Activated T-helper 1 cell treated with anti-CD3 and anti-CD28 coated beads, Interleukin-12 subunit alpha, Interleukin-12 subunit beta, Interleukin-2, Interleukin-4 antibody, amounts not matched to agents 30 ng/mL and 10 ng/mL and 1 ng/mL, durations not matched to agents 14 hours and 24 hours and 36 hours (primary cell): ENCODE measurements around the gene NCK2. TPM values are rescaled to one million over a fixed set of nuclear protein-coding genes. Genes with fewer than 3 reads are reported as not detected.
A peak's percentile ranks its signal among the peaks of the same experiment; 100 is the strongest.

Source experiments
- DNase-seq: peaks from one replicate; pipeline ENCODE4 v3.0.0; 2021; ENCODE audit warnings: low spot score
- H3K27ac Mint-ChIP-seq: one replicate; pipeline ENCODE4 v1.8.0; 2021; ENCODE audit warnings: mild to moderate bottlenecking, mixed read lengths
- H3K27me3 Mint-ChIP-seq: one replicate; pipeline ENCODE4 v1.8.0; 2022; ENCODE audit warnings: mild to moderate bottlenecking, moderate library complexity, mixed read lengths; ENCODE audit not compliant: insufficient read depth
- H3K36me3 Mint-ChIP-seq: one replicate; pipeline ENCODE4 v1.8.0; 2021; ENCODE audit warnings: low read depth, mixed read lengths
- H3K4me1 Mint-ChIP-seq: one replicate; pipeline ENCODE4 v1.8.0; 2021; ENCODE audit warnings: low read depth, mixed read lengths
- H3K4me3 Mint-ChIP-seq: one replicate; pipeline ENCODE4 v1.8.0; 2021; ENCODE audit warnings: mild to moderate bottlenecking, moderate library complexity, mixed read lengths
- H3K9me3 Mint-ChIP-seq: one replicate; pipeline ENCODE4 v1.8.0; 2021; ENCODE audit warnings: mixed read lengths
- intact Hi-C: fragments of 100-400 bp; cut with micrococcal nuclease; formaldehyde crosslinking; loops from one replicate; pipeline ENCODE4 v1.15.1; 2024
- total RNA-seq: library from RNA; stranded (reverse); gene quantifications from 2 replicates; pipeline ENCODE4 v1.2.3, GENCODE V29; 2022

The NCK2 gene
- total RNA-seq, 1 donor from 2014 or later, result 79.9 TPM

DNA sequence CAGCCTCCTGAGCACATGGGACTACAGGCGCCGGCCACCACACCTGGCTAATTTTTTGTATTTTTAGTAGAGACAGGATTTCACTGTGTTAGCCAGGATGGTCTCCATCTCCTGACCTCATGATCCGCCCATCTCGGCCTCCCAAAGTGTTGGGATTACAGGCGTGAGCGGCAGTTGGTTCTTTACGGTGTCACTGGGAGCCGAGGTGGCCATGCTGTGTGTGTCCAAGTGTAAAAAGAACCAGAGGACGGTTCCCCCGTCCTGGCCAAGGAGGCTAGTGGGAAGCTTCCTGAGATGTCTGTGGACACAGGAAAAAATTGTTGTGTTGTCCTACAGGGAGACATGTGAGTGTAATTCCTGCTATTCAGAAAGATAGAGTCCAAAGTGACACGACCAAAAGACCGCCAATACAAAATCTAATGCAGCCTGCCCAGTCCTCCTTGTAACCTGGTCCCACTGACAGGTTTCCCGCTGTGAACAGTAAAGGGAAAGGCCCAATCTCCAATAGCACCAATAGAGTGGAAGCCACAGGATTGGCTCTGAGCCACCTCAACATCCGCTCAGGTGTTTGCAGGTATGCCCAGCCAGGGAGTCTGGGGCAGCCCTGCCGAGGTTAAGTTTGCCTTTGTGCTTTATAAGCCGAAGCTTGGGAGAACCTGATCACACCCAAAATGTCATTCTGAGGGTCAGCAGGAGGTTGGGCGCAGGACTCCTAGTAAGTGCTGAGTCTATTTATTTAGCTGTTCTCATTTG is 40.6 kb downstream of the NCK2 start:
- H3K27me3 Mint-ChIP-seq, result no peaks in the 10 kb centered on the region

DNA sequence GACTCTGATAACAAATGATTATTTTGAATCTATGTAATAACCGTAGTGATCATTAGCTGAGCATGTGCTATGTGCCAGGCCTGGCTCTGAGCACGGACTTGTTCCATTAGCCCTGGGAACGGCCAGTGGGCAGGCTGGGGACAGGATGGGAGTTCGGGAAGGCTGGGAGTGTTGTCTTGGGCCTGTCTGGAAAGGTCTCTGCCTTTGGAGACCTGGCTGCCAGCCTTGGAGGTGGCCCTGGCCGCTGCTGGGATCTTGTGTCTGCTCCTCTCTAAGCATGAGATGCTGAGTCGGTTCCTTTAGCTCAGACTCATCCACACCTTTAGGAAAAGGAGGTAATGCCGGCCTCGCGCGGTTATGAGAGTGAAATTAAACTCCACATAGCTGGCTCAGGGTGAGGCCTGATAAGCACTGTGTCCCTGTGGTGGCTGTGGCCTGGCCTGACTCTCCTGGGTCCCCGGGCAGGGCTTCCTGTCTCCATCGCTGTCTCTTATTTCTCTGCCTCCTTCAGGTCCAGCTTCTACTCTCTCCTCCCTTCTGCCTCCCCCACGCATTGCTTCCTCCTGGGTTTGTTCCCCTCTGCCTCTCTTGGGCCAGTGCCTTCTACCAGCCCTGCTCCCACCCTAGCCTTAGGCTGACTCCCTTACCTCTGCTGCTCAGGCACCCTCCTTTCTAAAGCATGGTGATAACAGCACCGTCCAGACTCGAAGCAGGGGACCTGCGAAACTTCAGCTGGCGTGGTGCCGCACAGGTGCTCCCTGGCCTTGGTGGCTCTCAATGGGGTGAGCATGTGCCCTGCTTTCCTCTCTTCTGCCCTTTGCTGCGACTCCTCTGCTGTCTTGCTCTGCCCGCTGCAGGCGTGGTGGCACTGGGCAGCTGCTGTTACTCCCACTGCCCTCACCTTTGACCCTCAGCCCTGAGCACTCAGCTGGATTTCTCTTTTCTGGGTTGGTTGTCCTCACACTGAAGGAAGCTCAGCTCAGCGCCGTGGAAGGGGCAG is 41.8 kb downstream of the NCK2 start:
- peak overlapping the region; percentile 63 for H3K27ac Mint-ChIP-seq
- no peak for DNase-seq
- peak overlapping the region; percentile 6 for H3K4me3 Mint-ChIP-seq
- no peaks in the 10 kb centered on the region for H3K27me3 Mint-ChIP-seq
- H3K4me1 Mint-ChIP-seq, result peaks cover 89% of the 10 kb centered on the region
- intact Hi-C loops, result loop anchor here (1.0 kb wide), 1 partner anchor 40 kb away; no protein-coding TSS in a partner anchor
- peaks cover 16% of the 10 kb centered on the region for H3K36me3 Mint-ChIP-seq
- no peaks in the 10 kb centered on the region for H3K9me3 Mint-ChIP-seq

More for the DNA sequence above, 40.6 kb downstream of the NCK2 start:
- Mint-ChIP-seq H3K9me3 (no peaks in the 10 kb centered on the region), H3K4me1 (peaks cover 89% of the 10 kb centered on the region), H3K36me3 (peaks cover 22% of the 10 kb centered on the region), H3K4me3 (no peak overlapping the region), H3K27ac (no peak overlapping the region)
- no peak for DNase-seq
- intact Hi-C loops, result no loop called here

DNA sequence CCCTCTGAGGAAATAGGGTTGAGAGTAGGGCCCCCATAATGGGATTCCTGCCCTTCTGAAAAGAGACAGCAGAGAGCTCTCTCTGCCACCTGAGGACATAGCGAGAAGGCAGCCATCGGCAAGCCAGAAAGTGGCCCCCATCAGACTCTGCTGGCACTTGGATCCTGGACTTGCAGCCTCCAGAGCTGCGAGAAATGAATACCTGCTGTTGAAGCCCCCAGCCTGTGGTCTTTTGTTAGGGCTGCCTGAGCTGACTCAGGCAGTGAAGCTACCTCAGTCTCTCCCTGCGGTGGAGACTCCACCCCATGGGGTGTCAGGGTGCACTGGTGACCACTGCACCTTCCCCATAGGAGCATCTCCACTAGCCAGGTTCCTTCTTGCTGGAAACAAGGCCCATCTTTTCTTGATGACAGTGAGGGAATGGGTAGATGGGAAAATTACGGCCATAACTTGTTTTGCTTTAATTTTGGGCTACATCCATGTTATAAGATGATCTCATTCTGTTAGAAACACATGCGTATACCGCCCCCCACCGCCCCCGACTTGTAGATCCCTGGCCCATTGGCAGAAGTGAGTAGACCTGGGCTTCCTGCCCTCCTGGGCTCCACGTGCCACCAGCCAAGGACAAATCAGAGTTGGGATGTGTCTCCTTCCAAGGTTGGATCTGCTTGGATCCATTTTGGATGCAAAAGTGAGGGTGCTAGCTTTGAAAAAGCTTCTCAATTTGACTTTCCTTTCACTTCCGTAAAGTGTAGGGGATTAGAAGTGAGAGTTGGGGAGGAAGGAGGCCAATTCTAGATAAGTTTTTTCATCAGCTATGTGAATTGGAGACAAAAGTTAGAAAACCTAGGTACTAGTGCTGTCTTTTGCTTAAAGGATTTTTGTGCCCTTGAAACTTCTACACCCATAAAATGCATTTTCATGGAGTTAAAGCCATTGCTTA is 42.9 kb downstream of the NCK2 start:
- no peaks in the 10 kb centered on the region for H3K27me3 Mint-ChIP-seq
- H3K9me3 Mint-ChIP-seq, result no peaks in the 10 kb centered on the region
- H3K27ac Mint-ChIP-seq, result peak overlapping the region; percentile 63
- DNase-seq, result peak; percentile 48
- peaks cover 86% of the 10 kb centered on the region for H3K4me1 Mint-ChIP-seq
- H3K4me3 Mint-ChIP-seq, result peak overlapping the region; percentile 49
- intact Hi-C loops, result loop anchor here (1.0 kb wide), 1 partner anchor 41 kb away; no protein-coding TSS in a partner anchor
- peaks cover 23% of the 10 kb centered on the region for H3K36me3 Mint-ChIP-seq

DNA sequence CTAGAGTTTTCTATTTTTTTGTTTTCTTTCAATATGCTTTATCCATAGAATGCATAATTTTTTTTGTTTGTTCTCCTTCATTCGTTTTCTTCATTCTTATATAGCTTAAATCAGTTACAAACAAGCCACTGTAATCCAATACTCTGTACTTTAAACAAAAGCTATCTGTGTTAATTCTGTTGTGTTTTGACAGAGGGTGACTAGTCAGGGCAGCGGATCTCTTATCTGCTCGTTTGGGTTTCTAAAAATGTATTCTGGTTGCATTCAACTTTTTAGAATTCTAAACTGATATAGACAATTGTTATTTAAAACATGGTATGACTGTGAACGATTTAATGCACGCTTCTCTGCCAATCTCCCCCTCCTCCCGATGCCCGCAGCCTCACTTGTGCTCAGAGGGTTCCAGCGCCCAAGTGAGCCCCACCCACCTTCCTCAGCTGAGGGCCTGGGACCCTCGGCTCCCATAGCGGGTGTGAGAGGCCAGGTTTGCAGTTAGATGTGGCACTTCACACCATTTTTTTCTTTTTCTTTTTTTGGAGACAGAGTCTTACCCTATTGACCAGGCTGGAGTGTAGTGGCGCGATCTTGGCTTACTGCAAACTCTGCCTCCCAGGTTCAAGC is 44.1 kb downstream of the NCK2 start:
- Mint-ChIP-seq H3K4me1 (peaks cover 89% of the 10 kb centered on the region), H3K27me3 (no peaks in the 10 kb centered on the region), H3K9me3 (no peaks in the 10 kb centered on the region), H3K4me3 (no peak overlapping the region), H3K27ac (peak overlapping the region; percentile 65), H3K36me3 (peaks cover 29% of the 10 kb centered on the region)
- no peak for DNase-seq
- intact Hi-C loops, result no loop called here

DNA sequence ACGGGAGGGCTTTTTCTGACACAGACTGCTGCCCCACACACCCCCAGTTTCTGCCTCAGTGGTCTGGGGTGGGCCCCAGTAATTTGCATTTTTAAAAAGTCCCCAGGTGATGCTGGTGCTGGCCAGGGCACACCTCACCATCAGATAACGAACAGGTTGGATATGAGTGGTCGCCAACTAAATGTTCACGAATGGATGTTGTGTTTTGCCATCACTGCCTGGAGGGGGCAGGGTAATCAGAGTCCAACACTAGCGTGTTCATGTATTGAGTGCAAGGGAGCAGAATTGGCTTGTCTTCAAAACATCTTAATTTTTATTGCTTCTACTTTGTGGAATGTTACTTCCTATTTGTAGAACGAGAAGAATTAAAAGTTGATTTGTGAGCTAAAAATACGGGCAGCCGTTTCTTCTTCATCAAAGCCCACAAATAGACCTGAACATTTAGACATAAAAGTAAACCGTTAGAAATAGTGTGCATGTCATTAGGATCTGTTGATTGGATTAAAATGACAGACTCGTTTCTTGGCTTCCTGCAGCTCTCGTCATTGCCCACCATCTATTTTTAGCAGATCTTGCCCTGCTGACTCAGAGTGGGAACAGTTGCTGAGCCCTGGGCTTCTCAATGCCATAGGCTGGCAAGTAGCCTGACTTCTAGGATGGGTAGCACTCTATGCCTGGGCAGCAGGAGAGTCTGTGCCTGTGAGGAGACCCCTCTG is 45.2 kb downstream of the NCK2 start:
- H3K4me1 Mint-ChIP-seq, result peaks cover 85% of the 10 kb centered on the region
- peak overlapping the region; percentile 92 for H3K27ac Mint-ChIP-seq
- intact Hi-C loops, result loop anchor here (1.0 to 10.0 kb wide), 5 partner anchors 12 to 455 kb away; partner anchors contain the start of gene C2orf49
- no peaks in the 10 kb centered on the region for H3K27me3 Mint-ChIP-seq
- H3K36me3 Mint-ChIP-seq, result peaks cover 29% of the 10 kb centered on the region
- peak overlapping the region; percentile 66 for H3K4me3 Mint-ChIP-seq
- H3K9me3 Mint-ChIP-seq, result no peaks in the 10 kb centered on the region
- peak; percentile 66 for DNase-seq

DNA sequence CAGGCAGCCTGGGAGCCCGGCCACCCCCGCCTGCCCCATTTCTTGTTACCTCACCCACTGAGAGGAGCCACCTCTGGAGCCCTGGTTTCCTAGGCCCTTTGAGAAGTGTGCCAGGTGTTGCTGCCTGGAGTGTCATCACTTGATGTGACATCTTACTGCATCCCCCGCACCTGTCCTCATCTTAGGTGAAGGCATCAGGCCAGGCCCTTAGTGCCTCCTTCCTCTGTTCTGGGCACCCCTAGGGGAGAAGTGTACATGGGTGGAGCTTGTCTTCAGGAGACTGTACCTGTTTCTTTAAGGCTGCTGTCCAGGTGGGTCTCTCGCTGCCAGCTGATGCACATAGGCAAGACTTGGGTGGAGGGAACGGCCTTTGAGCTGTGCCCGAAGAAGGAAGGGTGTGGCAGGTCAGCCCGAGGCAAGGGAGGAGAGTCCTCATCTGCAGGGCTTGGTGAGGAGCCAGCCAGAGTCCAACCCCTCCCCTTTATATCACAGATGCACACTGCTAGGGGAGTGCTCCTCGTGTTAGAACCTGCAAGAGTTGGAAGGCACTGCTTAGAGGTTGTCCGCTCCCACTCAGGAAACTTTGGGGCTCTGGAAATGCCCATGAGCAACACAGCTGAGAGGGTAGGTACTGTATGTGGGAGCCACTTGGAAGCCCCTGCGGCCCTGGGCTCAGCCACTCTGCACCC is 45.9 kb downstream of the NCK2 start:
- peaks cover 89% of the 10 kb centered on the region for H3K4me1 Mint-ChIP-seq
- DNase-seq, result no peak
- no peaks in the 10 kb centered on the region for H3K27me3 Mint-ChIP-seq
- peak overlapping the region; percentile 66 for H3K4me3 Mint-ChIP-seq
- no peaks in the 10 kb centered on the region for H3K9me3 Mint-ChIP-seq
- H3K27ac Mint-ChIP-seq, result peak overlapping the region; percentile 92
- peaks cover 29% of the 10 kb centered on the region for H3K36me3 Mint-ChIP-seq
- intact Hi-C loops, result loop anchor here (1.0 to 10.0 kb wide), 5 partner anchors 12 to 456 kb away; partner anchors contain the start of gene C2orf49

DNA sequence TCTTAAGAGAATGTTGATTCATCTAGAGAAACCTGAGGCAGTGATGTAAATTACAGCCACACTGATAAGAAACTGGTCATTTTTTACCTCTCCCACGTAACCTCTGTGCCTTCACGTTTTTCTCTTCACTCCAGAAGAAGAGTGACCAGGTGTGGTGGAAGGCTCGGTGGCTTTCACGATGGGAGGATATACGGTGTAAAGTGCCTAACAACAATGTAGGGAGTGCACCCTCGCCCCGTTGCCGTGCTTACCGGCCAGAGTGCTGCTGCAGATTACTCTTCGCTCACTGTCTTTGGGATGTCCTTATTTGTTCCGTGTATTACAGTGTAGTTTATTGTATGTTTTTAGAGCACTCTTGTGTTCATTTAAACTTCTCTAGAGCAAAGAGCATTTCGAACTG is 46.5 kb downstream of the NCK2 start:
- no peaks in the 10 kb centered on the region for H3K27me3 Mint-ChIP-seq
- no peaks in the 10 kb centered on the region for H3K9me3 Mint-ChIP-seq
- no peak for DNase-seq
- H3K4me1 Mint-ChIP-seq, result peaks cover 89% of the 10 kb centered on the region
- H3K27ac Mint-ChIP-seq, result peak overlapping the region; percentile 61
- intact Hi-C loops, result loop anchor here (10.0 kb wide), 2 partner anchors 416 to 456 kb away; partner anchors contain the start of gene C2orf49
- peak overlapping the region; percentile 66 for H3K4me3 Mint-ChIP-seq
- peaks cover 29% of the 10 kb centered on the region for H3K36me3 Mint-ChIP-seq

DNA sequence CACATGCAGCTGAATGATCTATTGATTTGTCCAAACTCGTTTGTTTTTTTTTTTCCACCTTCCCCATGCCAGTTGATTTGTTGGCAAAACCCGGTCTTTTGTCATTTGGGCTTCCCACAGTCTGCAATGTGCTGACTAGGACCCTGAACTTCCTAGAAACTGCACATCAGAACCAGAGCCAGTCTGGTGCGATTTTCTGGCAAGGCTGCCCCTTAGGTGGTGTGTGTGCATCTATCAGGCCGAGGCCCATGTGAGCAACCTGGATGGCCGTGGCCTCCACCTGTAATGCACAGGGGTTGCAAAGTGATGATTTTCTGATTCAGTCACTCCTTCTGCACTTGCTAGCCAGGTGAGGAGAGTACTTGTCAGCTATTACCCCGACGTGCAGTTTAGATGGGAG is 47.8 kb downstream of the NCK2 start:
- Mint-ChIP-seq H3K36me3 (peaks cover 30% of the 10 kb centered on the region), H3K27me3 (no peaks in the 10 kb centered on the region), H3K4me1 (peaks cover 86% of the 10 kb centered on the region), H3K9me3 (no peaks in the 10 kb centered on the region), H3K27ac (peak overlapping the region; percentile 71), H3K4me3 (peak overlapping the region; percentile 41)
- intact Hi-C loops, result loop anchor here (10.0 kb wide), 2 partner anchors 418 to 458 kb away; partner anchors contain the start of gene C2orf49
- DNase-seq, result no peak

DNA sequence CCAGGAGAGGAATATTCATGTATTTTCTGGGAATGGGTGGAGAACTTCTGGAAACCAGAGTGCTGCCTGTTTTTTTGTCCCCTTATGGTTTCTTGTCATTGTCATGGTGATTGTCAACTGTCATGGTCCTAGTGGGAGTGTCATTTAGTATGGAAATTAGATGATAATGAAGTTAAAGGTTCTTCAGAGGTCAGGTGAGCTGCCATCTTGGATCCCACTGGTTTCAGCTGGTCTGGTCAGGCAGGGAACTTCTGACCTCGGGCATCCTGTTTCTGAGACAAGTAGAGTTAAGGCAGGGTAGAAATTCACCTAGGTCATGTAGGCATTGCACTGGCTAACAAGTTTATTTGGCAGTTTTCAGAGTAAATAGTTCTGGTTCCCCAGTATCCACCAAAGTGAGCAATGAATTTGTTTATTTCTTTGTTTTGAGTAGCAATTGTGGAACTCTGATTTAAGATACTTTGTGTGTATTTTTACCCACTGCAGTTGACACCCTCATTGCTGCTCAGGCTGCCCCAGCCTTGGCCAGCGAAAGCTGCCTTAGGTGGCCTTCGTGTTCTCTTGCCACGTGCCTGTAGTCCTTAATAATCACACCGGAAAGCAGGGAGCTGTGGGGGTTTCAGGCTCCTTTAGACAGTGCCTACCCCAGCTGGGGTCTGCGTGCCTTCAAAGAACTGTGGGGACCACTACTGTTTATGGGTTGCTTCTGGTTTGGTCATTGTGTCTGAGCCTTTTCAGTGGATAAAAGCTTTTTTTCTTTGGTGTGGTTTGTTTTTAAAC is 48.7 kb downstream of the NCK2 start:
- no peaks in the 10 kb centered on the region for H3K27me3 Mint-ChIP-seq
- no peak for DNase-seq
- H3K4me3 Mint-ChIP-seq, result peak overlapping the region; percentile 41
- H3K4me1 Mint-ChIP-seq, result peaks cover 86% of the 10 kb centered on the region
- H3K9me3 Mint-ChIP-seq, result no peaks in the 10 kb centered on the region
- H3K36me3 Mint-ChIP-seq, result peaks cover 29% of the 10 kb centered on the region
- peak overlapping the region; percentile 71 for H3K27ac Mint-ChIP-seq
- intact Hi-C loops, result loop anchor here (10.0 kb wide), 2 partner anchors 419 to 459 kb away; partner anchors contain the start of gene C2orf49

DNA sequence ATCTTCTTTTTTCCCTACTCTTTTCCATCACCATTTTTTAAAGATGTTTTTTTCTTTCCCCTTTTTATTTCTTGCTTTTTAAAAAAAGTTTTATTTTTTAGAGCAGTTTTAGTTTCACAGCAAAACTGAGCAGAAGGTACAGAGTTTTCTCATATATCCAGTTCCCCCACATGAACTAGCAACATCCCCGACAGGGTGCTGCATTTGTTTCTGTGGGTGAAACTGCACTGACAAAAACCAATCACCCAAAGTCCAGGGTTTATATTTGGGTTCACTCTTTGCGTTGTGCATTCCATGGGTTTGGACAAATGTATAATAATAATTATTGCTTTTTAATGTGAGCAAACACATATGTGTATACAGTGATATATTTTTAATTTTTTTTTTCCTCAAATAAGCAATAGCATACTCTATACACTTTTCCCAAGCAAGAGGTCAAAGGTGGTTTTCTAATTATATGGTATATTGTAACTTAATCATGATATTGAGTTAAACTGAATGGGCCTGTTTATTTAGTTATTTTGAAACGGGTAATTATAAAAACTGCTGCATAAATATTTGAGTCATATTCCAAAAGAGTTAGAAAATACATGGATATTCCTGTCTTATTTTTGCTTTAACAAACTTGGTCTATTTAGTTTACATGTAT is 50.3 kb downstream of the NCK2 start:
- no peaks in the 10 kb centered on the region for H3K27me3 Mint-ChIP-seq
- H3K27ac Mint-ChIP-seq, result peak overlapping the region; percentile 94
- no peak for DNase-seq
- H3K36me3 Mint-ChIP-seq, result peaks cover 21% of the 10 kb centered on the region
- H3K9me3 Mint-ChIP-seq, result no peaks in the 10 kb centered on the region
- intact Hi-C loops, result loop anchor here (1.0 to 10.0 kb wide), 3 partner anchors 49 to 460 kb away; partner anchors contain the start of gene C2orf49
- H3K4me3 Mint-ChIP-seq, result peak overlapping the region; percentile 76
- peaks cover 86% of the 10 kb centered on the region for H3K4me1 Mint-ChIP-seq
